GM21423 (cell line): ENCODE measurements around the gene MBP.

Experiments used
- ATAC-seq: cut with Tn5 transposase; IDR thresholded peaks from one replicate; pipeline ENCODE4 v1.9.1; 2021; ENCODE audit warnings: mild to moderate bottlenecking, moderate library complexity; ENCODE audit not compliant: unreplicated experiment

The MBP gene

DNA sequence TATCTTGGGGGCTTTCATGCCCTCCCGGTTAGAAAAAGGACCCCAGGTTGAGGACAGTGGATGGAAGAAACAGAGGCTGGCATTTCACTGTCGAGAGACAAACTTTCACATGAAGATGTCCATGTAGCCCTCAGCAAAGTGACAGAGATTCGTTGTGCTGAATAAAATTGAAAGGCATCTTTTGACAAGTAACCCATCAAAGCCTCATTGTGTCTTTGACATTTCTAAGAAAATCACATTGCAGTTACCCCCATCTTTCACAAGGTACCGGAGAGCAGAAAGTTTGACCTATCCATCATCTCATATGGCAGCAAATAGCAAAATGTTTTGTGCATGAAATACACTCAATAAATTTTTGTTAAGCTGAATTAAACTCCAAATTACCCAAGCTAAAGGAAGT is 2.0 kb upstream of the MBP start:
- ATAC-seq = no peak

GRCh38 chr18:77133835-77134496 is 1.4 kb upstream of the MBP start:
- peak; percentile 30 for ATAC-seq

DNA sequence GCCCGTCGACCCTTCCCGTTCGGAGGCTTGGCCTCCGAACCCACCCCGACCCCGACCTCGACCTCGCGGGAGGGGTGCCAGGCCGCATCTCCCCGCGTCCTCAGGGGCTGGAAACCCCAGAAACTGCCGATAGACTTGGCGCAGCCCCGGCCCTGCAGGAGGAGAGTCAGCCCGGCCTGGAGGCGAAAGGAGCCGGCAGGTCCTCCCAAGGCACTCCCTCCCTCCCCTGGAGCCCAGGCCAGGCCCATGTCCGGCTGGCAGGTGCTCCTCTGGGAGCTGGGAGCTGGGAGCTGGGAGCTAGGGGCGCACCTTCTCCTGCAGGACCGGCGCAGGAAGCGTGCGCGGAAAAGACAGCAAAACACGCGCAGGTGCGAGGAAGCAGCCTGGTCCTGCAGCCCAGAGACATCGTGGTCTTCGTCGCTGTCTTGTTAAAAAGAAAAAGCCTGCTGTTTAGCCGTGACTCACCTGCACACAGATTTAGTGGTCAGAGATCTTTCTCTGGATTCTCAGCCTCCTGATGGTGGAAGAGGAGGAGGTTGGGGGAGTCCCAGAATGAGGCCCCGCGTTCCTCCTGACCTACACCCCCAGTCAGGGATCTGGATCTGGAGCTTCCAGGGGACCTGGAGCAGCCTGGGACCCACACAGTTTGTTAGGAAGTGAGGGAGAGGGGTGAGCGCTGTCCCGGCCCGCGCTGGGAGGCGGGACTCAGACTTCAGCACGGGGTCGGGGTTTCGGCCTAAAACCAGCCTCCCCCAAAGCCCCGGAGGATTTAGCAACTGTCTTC is 660 bp upstream of the MBP start:
- ATAC-seq = no peak

DNA sequence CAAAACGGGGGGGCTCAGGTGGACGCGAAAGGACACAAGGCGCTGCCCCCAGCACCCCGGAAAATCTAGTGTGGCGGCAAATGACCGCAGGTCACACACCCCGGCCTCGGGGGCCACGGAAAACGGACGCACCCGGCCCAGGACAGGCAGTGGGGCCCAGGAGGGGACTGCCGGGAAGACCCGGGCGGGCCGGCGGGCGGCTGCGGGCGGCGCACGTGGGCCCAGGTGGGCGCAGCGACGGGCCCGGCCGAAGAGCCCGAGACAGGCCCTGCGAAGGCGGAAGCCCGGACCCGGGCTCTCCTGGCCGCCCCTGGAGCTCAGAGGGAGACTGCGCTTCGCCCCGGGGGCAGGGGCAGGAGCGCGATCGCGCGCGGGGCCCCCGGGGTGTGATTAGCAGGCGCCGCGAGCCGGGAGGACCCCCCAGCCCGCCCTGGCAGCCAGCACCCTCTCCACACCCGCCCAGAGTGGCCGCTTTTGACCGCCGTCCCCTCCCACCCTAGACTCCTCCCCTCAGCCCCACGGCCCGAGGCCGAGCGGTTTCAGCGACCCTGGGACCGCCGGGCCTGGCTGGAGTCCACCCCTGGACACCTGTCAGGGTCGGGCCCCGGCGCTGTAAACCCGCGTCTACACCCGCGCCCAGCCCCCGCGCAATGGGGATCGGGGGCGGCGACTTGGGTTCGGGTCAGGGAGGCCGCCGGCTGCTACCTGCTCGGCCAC is 773 bp downstream of the MBP start:
- ATAC-seq = peak; percentile 43

- no peak for ATAC-seq
Observed at GRCh38 chr18:77131100-77131651, 1.4 kb downstream of the MBP start.

GRCh38 chr18:77130229-77131099 is 2.1 kb downstream of the MBP start:
- no peak for ATAC-seq

DNA sequence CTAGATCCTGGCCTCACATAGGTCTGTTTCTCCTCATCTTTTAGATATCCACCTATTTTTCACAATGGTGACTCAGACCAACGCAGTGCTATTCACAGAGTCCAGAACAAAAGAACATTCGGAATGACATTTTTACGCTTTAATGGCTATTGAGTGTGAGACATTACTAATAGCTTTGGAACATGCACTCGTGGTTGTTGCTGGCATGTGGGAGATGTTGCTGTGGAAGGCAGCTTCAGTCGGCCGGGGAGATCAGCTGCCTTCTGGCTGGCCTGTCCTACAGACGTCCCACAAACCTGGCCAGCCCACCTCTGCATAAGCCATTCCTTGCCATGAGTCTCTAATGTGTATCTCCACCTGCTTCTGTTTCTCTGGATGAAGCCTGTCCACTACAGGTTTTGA is 3.4 kb downstream of the MBP start:
- no peak for ATAC-seq

GRCh38 chr18:77127769-77128671 is 4.6 kb downstream of the MBP start:
- ATAC-seq = peak; percentile 27

- ATAC-seq = peak; percentile 62
Observed at GRCh38 chr18:77124452-77124922, 8.1 kb downstream of the MBP start.

- no peak for ATAC-seq
Observed at GRCh38 chr18:77123320-77124231, 9.0 kb downstream of the MBP start.

GRCh38 chr18:77121523-77121922 is 11.1 kb downstream of the MBP start:
- ATAC-seq = no peak

DNA sequence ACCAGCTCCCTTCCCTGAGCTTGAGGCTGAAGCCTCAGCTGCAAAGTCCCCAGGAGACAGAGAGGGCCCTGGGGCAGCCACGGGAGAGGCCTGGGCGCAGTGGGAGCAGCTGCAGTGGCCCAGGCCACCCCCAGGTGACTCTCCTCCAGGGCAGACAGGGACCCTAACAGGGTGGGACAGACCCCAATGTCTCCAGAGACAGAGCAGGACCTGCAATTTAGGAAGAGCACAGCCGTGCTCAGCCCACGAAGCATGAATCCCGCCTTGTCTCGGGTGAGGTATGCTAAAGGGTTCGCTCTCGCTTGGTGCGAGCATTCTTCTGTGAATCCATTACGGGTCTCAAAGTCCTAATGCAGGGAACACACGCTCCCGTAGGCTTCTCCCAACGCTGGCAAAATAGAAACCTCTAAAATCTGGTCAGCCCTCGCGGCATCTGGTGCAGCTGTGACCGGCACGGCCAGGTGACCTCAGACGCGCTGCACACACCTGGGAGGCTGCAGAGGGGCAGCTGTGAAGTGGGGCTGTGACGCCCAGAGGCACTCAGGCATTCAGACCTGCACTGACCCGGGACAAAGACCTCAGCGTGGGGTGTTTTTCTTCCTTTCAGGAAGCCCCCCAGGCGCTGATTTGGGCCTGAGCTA is 12.6 kb downstream of the MBP start:
- ATAC-seq = no peak

DNA sequence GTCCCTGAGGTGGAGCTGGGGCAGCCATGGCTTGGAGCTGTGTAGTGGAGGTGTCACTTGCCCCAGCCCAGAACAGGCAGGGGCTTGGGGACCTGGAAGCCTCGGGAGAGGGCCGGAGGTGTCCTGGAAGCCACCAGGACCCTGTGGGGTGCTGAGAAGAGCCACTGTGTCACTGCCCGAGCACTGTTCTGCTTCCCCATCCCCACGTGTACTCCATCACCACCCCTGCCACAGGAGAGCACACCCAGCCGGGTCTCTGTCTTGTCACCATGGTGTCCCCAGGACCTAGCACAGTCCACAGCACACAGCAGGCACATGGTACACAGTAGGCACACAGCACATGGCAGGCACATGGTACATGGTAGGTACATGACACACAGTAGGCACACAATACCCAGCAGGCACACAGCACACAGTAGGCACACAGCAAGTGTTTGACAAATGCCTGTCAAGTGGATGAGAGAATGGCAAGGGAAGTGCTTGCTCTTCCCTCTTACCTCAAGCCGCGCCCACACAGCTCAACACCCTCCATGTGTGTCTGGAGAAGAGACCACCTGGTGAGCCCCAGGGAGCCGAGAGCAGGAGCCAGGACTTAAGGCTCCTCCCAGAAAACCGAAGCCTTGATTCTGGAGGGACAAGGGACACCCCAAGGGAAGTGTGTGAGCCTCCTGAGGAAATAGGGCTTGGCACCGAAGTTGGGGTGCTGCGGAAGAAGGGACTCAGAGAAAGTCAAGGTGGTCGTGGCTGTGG is 13.3 kb downstream of the MBP start:
- no peak for ATAC-seq

DNA sequence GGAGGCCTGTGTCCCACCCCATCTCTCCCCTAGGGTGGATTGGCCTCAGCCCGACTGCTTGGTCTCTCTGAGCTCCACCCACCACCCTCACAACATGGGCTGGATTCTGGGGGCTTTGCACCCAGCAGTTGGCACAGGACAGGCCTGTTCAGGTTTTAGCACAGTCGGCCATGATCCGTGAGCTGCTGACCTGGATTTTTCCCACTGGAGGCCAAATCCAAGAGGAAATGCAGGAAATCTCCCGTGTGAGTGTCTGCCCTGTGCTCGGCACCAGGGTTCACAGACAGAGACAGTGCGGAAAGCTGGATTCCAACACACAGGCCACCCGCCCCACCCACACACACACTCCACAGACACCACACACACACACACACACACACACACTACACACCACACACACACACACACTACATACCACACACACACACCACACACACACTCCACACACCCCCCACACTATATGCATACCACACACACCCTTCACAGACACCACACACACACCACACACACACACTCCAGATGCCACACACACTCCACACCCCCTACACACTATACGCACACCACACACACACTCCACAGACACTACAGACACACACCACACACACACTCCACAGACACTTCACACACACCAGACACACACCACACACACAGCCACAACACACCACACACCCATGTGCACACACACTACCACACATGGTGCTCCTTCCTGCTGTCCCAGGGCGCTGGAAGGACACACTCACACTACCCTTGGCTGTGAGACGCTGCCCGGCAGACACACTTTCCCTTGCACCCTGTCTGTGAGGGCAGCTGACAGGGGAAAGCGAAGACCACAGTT is 14.1 kb downstream of the MBP start:
- no peak for ATAC-seq

GRCh38 chr18:77116201-77117080 is 16.1 kb downstream of the MBP start:
- no peak for ATAC-seq
